GM12874 (cell line): ENCODE data around the gene SOWAHA.

Source experiments
- CTCF ChIP-seq: IDR thresholded peaks from 2 replicates; pipeline ENCODE4 v1.5.1; 2011; ENCODE audit warnings: low read depth, mild to moderate bottlenecking, control low read depth, low read length, moderate library complexity; ENCODE audit not compliant: insufficient read depth

SOWAHA gene

GRCh38 chr5:132840896-132841295, 27.8 kb downstream of the SOWAHA start:
- no peak for TF ChIP-seq CTCF

DNA sequence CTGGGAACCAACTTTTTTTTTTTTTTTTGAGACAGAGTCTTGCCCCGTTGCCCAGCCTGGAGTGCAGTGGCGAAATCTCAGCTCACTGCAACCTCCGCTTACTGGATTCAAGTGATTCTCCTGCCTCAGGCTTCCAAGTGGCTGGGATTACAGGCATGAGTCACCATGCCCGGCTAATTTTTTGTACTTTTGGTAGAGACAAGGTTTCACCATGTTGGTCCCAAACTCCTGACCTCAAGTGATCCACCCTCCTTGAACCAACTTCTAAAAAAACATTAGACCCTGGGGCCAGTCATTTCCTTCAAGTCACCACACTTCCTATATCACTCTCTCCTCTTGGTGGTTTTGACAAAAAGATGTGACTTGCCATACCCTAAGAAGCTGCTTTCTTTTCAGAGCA, 28.2 kb downstream of the SOWAHA start:
- TF ChIP-seq CTCF = no peak

DNA sequence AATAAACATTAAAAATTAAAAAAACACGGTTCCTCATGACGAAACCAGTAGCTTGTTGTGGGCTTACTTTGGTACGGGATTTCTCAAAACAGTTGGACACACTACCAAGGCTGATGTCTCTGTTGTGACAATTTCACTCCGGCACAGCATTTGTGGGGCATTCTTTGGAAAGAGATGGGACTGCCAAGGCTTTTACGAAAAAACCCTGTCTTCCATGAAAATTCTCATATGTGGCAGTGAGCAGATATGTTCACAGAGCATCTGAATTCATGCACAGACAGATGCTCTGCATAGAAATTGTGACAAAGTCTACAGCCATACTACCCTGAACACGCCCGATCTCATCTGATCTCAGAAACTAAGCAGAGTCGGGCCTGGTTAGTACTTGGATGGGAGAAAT, 35.2 kb downstream of the SOWAHA start:
- TF ChIP-seq CTCF = no peak

DNA sequence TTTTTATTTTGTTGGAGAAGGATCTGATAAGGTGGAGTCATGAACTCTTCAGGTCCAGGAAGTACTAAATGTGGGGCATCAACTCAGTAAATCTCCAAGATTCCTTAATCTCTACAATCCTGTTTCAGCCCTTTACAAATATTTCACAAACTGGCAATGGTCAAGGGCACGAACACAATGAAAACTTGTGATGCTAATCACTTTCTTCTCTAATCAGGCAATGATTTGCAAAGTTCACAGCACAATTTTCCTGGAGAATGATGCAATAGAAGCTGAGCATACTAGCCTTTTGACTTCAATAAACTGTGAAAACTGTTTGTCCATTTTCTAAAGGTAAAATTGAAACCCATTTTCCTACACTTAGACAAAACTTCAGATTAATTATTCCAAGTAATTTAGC, 36.2 kb downstream of the SOWAHA start:
- TF ChIP-seq CTCF = no peak

DNA sequence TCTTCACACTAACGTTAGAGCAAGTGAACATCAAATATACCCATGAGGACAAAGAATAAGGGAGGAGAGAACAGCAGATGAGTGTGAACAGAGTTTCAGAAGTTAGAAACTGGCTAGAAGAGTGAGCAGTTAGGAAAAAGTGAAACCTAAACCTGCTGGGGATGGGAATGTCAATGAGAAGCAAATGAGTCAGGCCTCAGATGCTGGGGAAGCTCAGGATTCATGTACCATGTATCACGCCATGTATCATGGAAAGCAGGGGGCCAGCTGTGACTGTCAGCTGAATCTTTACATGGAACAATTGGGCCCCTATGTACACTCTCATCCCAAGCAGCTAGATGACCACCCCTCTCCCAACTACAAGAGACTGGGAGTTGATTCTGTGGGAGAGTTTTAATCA, 37.0 kb downstream of the SOWAHA start:
- no peak for TF ChIP-seq CTCF

GRCh38 chr5:132853323-132853722, 40.2 kb downstream of the SOWAHA start:
- no peak for TF ChIP-seq CTCF

DNA sequence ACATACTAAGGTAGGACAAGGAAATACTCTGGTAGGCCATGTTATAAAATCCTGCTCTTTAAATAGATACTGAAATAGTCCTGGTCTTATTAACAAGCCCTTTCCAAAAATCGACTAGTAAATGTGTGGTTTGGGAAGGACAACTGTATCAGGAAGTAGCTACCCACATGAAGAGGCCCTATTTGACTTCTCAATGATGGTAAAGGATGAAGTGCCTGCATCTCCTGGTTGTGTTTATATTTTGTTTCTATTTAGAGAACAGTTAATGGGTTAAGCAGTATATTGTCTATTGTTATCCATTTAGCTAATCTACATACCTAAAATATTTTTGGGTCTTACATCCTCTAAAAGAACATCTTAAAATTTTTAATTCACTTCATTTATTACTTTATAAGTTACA, 40.7 kb downstream of the SOWAHA start:
- TF ChIP-seq CTCF = no peak

DNA sequence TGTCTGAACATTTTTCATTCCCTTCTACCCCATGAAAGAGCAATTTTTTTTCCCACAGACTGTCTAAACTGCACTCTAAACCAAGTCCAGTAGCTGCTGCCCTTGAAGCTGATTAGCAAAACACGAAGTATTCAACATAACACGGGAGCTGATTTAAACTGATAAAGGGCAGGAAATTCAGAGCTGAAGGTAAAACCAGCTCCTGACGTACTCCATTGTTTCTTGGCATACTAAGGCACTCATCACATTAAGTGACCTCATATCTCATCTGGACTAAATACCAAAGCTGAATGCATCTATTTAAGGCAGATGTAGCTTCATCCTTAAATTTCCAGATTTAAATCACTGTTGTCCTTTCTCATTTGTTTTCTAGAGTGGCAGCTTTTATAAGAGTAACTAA, 41.2 kb downstream of the SOWAHA start:
- TF ChIP-seq CTCF = no peak
